Small intestine (tissue), 7 donors: ENCODE measurements around the gene CHCHD3. TPM values are rescaled to one million over a fixed set of nuclear protein-coding genes. Genes with fewer than 3 reads are reported as not detected.

Source experiments
- DNase-seq, 2 donors: peaks; one replicate each; pipeline versions ENCODE4 v3.0.0 to v3.0.0-alpha.2; 2013
- FAIRE-seq: peaks from 2 replicates; lab custom pipeline; 2012; peaks lifted over from hg19 to GRCh38; lab: Jason Lieb, UNC
- H3K27ac ChIP-seq, 3 donors: one replicate each; pipeline ENCODE4 v1.5.1; 2013; ENCODE audit warnings: low read length in 2 of 3, mild to moderate bottlenecking in 2 of 3, control low read depth in 1 of 3, inconsistent platforms in 1 of 3, low read depth in 1 of 3, moderate library complexity in 1 of 3
- H3K27me3 ChIP-seq, 3 donors: one replicate each; pipeline ENCODE4 v1.6.1; 2013; ENCODE audit warnings: low read length in 3 of 3, inconsistent platforms in 1 of 3; ENCODE audit not compliant: control insufficient read depth in 3 of 3, insufficient read depth in 3 of 3
- H3K36me3 ChIP-seq, 3 donors: one replicate each; pipeline ENCODE4 v1.6.1; 2013; ENCODE audit warnings: low read length in 3 of 3, inconsistent platforms in 1 of 3, low read depth in 1 of 3, mild to moderate bottlenecking in 1 of 3, moderate library complexity in 1 of 3; ENCODE audit not compliant: control insufficient read depth in 3 of 3, insufficient read depth in 2 of 3
- H3K4me1 ChIP-seq, 3 donors: one replicate each; pipeline ENCODE4 v1.6.1; 2013; ENCODE audit warnings: low read length in 2 of 3, inconsistent platforms in 1 of 3, low read depth in 1 of 3, mild to moderate bottlenecking in 1 of 3, moderate library complexity in 1 of 3; ENCODE audit not compliant: control insufficient read depth in 3 of 3, insufficient read depth in 2 of 3
- H3K4me3 ChIP-seq, 3 donors: one replicate each; pipeline ENCODE4 v1.5.1; 2013; ENCODE audit warnings: low read length in 3 of 3, control low read depth in 1 of 3, inconsistent platforms in 1 of 3, low read depth in 1 of 3, mild to moderate bottlenecking in 1 of 3, moderate library complexity in 1 of 3
- H3K9me3 ChIP-seq, 2 donors: one replicate each; pipeline ENCODE4 v1.6.1; 2013; ENCODE audit warnings: low read depth in 1 of 2, low read length in 1 of 2; ENCODE audit not compliant: control insufficient read depth in 2 of 2, insufficient read depth in 1 of 2
- WGBS, 3 donors: extraction: QIAGEN DNeasy Blood & Tissue Kit; methylation state at CpG; one replicate each; pipeline ENCODE4 v1.1.7; 2013; 5-methylcytosine and 5-hydroxymethylcytosine counted together
- polyA plus RNA-seq, 4 donors: library from polyadenylated mRNA; stranded (reverse) in 3 of 4; unstranded in 1 of 4; fragments of 200-250 nt in 3 of 4; fragments of 120-200 nt in 1 of 4; gene quantifications; one replicate each; pipeline versions ENCODE4 v1.2.1 to v1.2.3, GENCODE V29; 2013
- donor health status: healthy with polysubstance abuse.
- donor health status: control.
- donor health status: control.
- donor health status: Bipolar disorder and iron deficiency.
- donor health status: healthy.

The CHCHD3 gene
- polyA plus RNA-seq, 4 donors, result 53.5 to 98.6 (median 78.9) TPM

- Histone ChIP-seq H3K4me3 (no peak overlapping the region), H3K27me3 (no peaks in the 10 kb centered on the region), H3K36me3 (no peaks in the 10 kb centered on the region), H3K9me3 (peaks cover 0 to 2% of the 10 kb centered on the region in 2 donors), H3K4me1 (no peaks in the 10 kb centered on the region), H3K27ac (no peak overlapping the region)
- FAIRE-seq (no peak), DNase-seq (no peak)
- WGBS, 3 donors, result 61 to 90% (median 81%) methylated on average over 6 of the region's 6 CpGs
These were observed 310.6 kb downstream of the CHCHD3 start for GRCh38 chr7:132771301-132771730.

GRCh38 chr7:132770055-132770454 lies 311.8 kb downstream of the CHCHD3 start:
- peaks cover 0 to 2% of the 10 kb centered on the region in 2 donors for H3K9me3 ChIP-seq
- no peak for DNase-seq
- H3K27me3 ChIP-seq, result no peaks in the 10 kb centered on the region
- no peak overlapping the region for H3K27ac ChIP-seq
- H3K4me1 ChIP-seq, result no peaks in the 10 kb centered on the region
- H3K36me3 ChIP-seq, result no peaks in the 10 kb centered on the region
- no peak for FAIRE-seq
- no peak overlapping the region for H3K4me3 ChIP-seq
- 92 to 100% (median 93%) methylated on average over 2 of the region's 2 CpGs for WGBS, 3 donors

GRCh38 chr7:132769280-132769679 lies 312.6 kb downstream of the CHCHD3 start:
- Histone ChIP-seq H3K4me3 (no peak overlapping the region), H3K27me3 (no peaks in the 10 kb centered on the region), H3K27ac (no peak overlapping the region), H3K4me1 (no peaks in the 10 kb centered on the region), H3K9me3 (peaks cover 0 to 2% of the 10 kb centered on the region in 2 donors), H3K36me3 (no peaks in the 10 kb centered on the region)
- FAIRE-seq (no peak), DNase-seq (no peak)
- 85 to 91% (median 87%) methylated on average over 2 of the region's 2 CpGs for WGBS, 3 donors

- Histone ChIP-seq H3K4me3 (no peak overlapping the region), H3K36me3 (no peaks in the 10 kb centered on the region), H3K4me1 (no peaks in the 10 kb centered on the region), H3K27me3 (no peaks in the 10 kb centered on the region), H3K9me3 (peaks cover 0 to 2% of the 10 kb centered on the region in 2 donors), H3K27ac (no peak overlapping the region)
- no peak for DNase-seq
- FAIRE-seq, result no peak
- whole genome bisulfite sequencing, 3 donors, result 75 to 78% (median 76%) methylated on average over 3 of the region's 3 CpGs
These were observed 313.8 kb downstream of the CHCHD3 start for GRCh38 chr7:132768099-132768498.

GRCh38 chr7:132767378-132767777 lies 314.5 kb downstream of the CHCHD3 start:
- Histone ChIP-seq H3K27ac (no peak overlapping the region), H3K27me3 (no peaks in the 10 kb centered on the region), H3K4me3 (no peak overlapping the region), H3K9me3 (peaks cover 0 to 2% of the 10 kb centered on the region in 2 donors), H3K4me1 (no peaks in the 10 kb centered on the region), H3K36me3 (no peaks in the 10 kb centered on the region)
- DNase-seq, result no peak
- FAIRE-seq, result no peak
- 32 to 68% (median 52%) methylated on average over 5 of the region's 5 CpGs for WGBS, 3 donors

- Histone ChIP-seq H3K36me3 (no peaks in the 10 kb centered on the region), H3K4me1 (no peaks in the 10 kb centered on the region), H3K27ac (no peak overlapping the region), H3K27me3 (no peaks in the 10 kb centered on the region), H3K9me3 (peaks cover 0 to 2% of the 10 kb centered on the region in 2 donors), H3K4me3 (no peak overlapping the region)
- no peak for FAIRE-seq
- 64 to 73% (median 69%) methylated on average over 1 of the region's 1 CpG for WGBS, 3 donors
- no peak for DNase-seq
These were observed 315.2 kb downstream of the CHCHD3 start for GRCh38 chr7:132766660-132767059.

- Histone ChIP-seq H3K27me3 (no peaks in the 10 kb centered on the region), H3K27ac (no peak overlapping the region), H3K4me1 (no peaks in the 10 kb centered on the region), H3K9me3 (peaks cover 0 to 2% of the 10 kb centered on the region in 2 donors), H3K36me3 (no peaks in the 10 kb centered on the region), H3K4me3 (no peak overlapping the region)
- WGBS, 3 donors, result 83 to 88% (median 87%) methylated on average over 10 to 11 of the region's 11 CpGs
- DNase-seq (no peak), FAIRE-seq (no peak)
These were observed 316.0 kb downstream of the CHCHD3 start for GRCh38 chr7:132765861-132766260.

GRCh38 chr7:132764762-132765161 lies 317.1 kb downstream of the CHCHD3 start:
- Histone ChIP-seq H3K9me3 (no peaks in the 10 kb centered on the region), H3K4me3 (no peak overlapping the region), H3K27ac (no peak overlapping the region), H3K27me3 (no peaks in the 10 kb centered on the region), H3K36me3 (no peaks in the 10 kb centered on the region), H3K4me1 (no peaks in the 10 kb centered on the region)
- FAIRE-seq (no peak), DNase-seq (no peak)
- 78 to 88% (median 84%) methylated on average over 5 of the region's 5 CpGs for whole genome bisulfite sequencing, 3 donors

GRCh38 chr7:132760866-132761265 lies 321.0 kb downstream of the CHCHD3 start:
- no peaks in the 10 kb centered on the region for H3K27me3 ChIP-seq
- no peak overlapping the region for H3K27ac ChIP-seq
- H3K4me3 ChIP-seq, result no peak overlapping the region
- DNase-seq (no peak), FAIRE-seq (no peak)
- 59 to 67% (median 63%) methylated on average over 7 of the region's 7 CpGs for WGBS, 3 donors
- H3K9me3 ChIP-seq, result no peaks in the 10 kb centered on the region
- no peaks in the 10 kb centered on the region for H3K36me3 ChIP-seq
- H3K4me1 ChIP-seq, result no peaks in the 10 kb centered on the region
